Measurements from ENCODE around the gene SCD5.

SCD5 gene

DNA sequence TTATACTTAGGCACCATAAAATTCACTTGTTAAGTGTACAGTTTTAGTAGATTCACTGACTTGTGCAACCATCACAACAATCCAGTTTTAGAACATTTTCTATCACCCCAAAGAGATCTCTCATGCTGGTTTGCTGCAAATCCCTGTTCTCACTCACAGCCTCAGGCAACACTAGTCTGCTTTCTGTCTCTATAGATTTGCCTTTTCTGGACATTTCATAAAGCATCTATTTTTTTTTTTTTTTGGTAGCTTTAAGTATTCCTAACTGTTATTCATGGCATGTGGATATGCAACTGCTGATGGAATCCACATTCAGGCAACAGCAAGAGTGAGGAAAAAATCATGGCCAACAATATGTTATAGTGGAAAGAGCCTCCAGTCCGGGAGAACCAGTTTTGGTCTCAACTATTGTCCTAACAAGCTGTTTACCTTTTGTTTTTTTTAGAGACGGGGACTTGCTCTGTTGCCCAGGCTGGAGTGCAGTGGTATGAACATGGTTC, 209.8 kb downstream of the SCD5 start:
- DNase-seq (ENCODE audit: low spot score): no peak

GRCh38 chr4:82587826-82588540, 210.6 kb downstream of the SCD5 start:
- no peak for DNase-seq (ENCODE audit: low spot score)

GRCh38 chr4:82585690-82586435, 212.7 kb downstream of the SCD5 start:
- no peak for DNase-seq (ENCODE audit: low spot score)

- no peak for DNase-seq (ENCODE audit: low spot score)
These were observed 213.7 kb downstream of the SCD5 start for GRCh38 chr4:82584931-82585330.

DNA sequence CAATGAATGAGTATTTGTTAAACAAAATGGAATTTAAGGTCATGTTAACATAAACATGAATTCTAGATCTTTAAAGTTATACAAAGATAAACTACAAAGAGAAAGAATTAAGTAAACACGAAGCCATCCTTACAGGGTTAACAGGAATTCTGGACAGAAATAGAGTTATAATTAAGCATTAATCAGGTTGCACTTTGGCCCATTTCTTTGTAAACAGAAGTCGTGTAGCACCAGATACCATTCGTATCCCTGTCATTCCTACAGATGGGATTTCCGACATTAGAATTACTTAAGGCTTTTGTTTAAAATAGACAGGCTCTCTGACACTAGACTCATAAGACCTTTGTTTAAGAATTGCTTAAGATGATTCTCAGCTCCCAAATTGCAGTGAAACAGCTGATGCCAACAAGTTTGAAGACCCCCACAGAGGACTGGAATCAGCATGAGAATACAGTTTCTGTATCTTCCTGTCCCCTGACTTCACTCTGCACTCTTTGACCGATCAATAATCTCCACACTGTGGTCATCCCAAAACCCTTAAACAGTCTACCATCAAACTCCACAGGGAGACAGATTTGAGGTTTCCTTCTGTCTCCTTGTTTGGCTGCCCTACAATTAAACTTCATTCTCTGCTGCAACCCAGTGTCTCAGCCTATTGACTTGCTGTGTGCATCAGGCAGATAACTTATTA, 214.6 kb downstream of the SCD5 start:
- no peak for DNase-seq (ENCODE audit: low spot score)

- no peak for DNase-seq (ENCODE audit: low spot score)
These were observed 218.7 kb downstream of the SCD5 start for GRCh38 chr4:82579932-82580331.

Data from D341Med (cell line).